ENCODE results near the gene ID3. TPM values are rescaled to one million over a fixed set of nuclear protein-coding genes. Genes with fewer than 3 reads are reported as not detected.

The ID3 gene
- total and polyA plus RNA-seq, 9 of the 15 experiments (the other 6 are each of a cell fraction or from before 2014, with no cell fraction given): 6.8 to 59.8 (median 23.5) TPM

DNA sequence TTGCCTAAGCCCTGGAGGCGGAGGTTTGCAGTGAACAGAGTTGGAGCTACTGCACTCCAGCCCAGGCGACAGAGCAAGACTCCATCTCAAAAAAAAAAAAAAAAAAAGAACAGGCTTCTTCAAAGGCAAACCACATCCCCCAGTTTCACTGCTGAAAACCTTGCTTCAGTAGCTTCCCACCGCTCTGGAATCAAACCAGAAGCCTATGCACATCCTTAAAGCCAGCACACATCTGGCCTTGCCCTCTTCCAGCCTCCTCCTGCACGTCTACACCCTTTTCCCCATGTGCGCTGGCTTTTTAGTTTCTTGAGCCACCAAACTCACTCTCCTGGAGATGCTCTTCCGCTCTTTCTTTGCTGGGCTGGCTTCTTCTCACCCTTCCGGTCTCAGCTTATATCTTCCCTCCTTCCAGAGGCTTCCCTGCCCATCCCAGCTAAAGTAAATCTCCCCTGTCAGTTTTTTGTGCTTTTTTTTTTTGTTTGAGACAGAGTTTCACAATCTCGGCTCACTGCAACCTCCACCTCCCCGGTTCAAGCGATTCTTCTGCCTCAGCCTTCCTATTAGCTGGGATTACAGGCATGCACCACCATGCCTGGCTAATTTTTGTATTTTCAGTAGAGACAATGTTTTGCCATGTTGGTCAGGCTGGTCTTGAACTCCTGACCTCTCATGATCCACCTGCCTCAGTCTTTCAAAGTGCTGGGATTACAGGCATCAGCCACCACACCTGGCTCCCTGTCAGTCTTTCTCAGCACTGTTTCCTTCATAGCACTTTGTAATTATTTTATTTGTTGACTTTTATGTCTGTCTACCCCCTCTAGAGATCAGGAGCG is 42.0 kb upstream of the ID3 start:
- Histone ChIP-seq H3K9me1 (ENCODE audit: control insufficient read depth, insufficient read depth, low read length) (no peaks in the 10 kb centered on the region), H3K4me3 (no peak overlapping the region), H3K79me2 (ENCODE audit: control insufficient read depth, insufficient read depth, low read length) (no peaks in the 10 kb centered on the region), H3K9me3 (replicated peaks; ENCODE audit: control insufficient read depth, insufficient read depth, low read depth, low read length) (no peaks in the 10 kb centered on the region), H3K27me3 (ENCODE audit: control insufficient read depth in 2 of 2, insufficient read depth in 2 of 2, low read length in 2 of 2) (peaks cover 0 to 17% of the 10 kb centered on the region in 2 experiments; a peak in 3 of 5 replicates), H2AFZ (ENCODE audit: low read depth, low read length) (no peak overlapping the region), H3K27ac (ENCODE audit: extremely low read depth, low read depth, low read length) (no peak overlapping the region), H3K4me2 (ENCODE audit: insufficient read depth, low read length) (no peak overlapping the region), H4K20me1 (replicated peaks; ENCODE audit: control insufficient read depth, insufficient read depth, low read length) (no peaks in the 10 kb centered on the region), H3K4me1 (replicated peaks in 1 of 2; ENCODE audit: control insufficient read depth in 2 of 2, insufficient read depth in 2 of 2, low read length in 2 of 2) (peaks cover 7 to 16% of the 10 kb centered on the region in 2 experiments), H3K9ac (ENCODE audit: insufficient read depth in 1 of 2, low read depth in 2 of 2, low read length in 2 of 2) (no peak overlapping the region; a peak in 1 of 4 replicates), H3K36me3 (ENCODE audit: control insufficient read depth, insufficient read depth, low read length) (no peaks in the 10 kb centered on the region)
- no peak for ATAC-seq
- TF ChIP-seq ZNF239 (CRISPR knock-in tag; IDR thresholded peaks at IDR 0.05): no peak
- TF ChIP-seq, protein P1, sequence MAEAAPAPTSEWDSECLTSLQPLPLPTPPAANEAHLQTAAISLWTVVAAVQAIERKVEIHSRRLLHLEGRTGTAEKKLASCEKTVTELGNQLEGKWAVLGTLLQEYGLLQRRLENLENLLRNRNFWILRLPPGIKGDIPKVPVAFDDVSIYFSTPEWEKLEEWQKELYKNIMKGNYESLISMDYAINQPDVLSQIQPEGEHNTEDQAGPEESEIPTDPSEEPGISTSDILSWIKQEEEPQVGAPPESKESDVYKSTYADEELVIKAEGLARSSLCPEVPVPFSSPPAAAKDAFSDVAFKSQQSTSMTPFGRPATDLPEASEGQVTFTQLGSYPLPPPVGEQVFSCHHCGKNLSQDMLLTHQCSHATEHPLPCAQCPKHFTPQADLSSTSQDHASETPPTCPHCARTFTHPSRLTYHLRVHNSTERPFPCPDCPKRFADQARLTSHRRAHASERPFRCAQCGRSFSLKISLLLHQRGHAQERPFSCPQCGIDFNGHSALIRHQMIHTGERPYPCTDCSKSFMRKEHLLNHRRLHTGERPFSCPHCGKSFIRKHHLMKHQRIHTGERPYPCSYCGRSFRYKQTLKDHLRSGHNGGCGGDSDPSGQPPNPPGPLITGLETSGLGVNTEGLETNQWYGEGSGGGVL (CRISPR knock-in tag; IDR thresholded peaks at IDR 0.05): no peak
- TF ChIP-seq GABPA (tag; conservative IDR thresholded peaks at IDR 0.05; ENCODE audit: low read depth): no peak
- TF ChIP-seq, protein P2, sequence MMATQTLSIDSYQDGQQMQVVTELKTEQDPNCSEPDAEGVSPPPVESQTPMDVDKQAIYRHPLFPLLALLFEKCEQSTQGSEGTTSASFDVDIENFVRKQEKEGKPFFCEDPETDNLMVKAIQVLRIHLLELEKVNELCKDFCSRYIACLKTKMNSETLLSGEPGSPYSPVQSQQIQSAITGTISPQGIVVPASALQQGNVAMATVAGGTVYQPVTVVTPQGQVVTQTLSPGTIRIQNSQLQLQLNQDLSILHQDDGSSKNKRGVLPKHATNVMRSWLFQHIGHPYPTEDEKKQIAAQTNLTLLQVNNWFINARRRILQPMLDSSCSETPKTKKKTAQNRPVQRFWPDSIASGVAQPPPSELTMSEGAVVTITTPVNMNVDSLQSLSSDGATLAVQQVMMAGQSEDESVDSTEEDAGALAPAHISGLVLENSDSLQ (IDR thresholded peaks at IDR 0.05): 0 out of 2 replicates have a peak, but pooled peaks have one; percentile 22
- TF ChIP-seq CEBPB (tag; IDR thresholded peaks at IDR 0.05): 0 out of 2 replicates have a peak, but pooled peaks have one; percentile 25
- BruUV-seq (replicated peaks): no TSS peak
- ChIA-PET CTCF (ENCODE audit: low intra/inter-chr PET ratio) (no interaction called here), POLR2A (interaction anchor here (0.6 to 1.9 kb wide), 3 partner anchors 10 to 189 kb away, joined by 3 to 8 read pairs (median 7); no protein-coding TSS in a partner anchor)
- WGBS (ENCODE audit: insufficient coverage, low coverage, missing lambda C conversion rate): 40% methylated on average over 10 of the region's 11 CpGs
- intact Hi-C loops (cut with micrococcal nuclease): no loop called here
- no peak for FAIRE-seq
- no peak for DNase-seq (ENCODE audit: extremely low read depth in 1 of 4, low spot score in 3 of 4)
- in situ Hi-C loops (cut with MboI): no loop called here
